ENCODE results near the gene IL25. TPM values are rescaled to one million over a fixed set of nuclear protein-coding genes. Genes with fewer than 3 reads are reported as not detected.

IL25 gene
- total and polyA plus RNA-seq, 7 experiments from 2014 or later = not detected

DNA sequence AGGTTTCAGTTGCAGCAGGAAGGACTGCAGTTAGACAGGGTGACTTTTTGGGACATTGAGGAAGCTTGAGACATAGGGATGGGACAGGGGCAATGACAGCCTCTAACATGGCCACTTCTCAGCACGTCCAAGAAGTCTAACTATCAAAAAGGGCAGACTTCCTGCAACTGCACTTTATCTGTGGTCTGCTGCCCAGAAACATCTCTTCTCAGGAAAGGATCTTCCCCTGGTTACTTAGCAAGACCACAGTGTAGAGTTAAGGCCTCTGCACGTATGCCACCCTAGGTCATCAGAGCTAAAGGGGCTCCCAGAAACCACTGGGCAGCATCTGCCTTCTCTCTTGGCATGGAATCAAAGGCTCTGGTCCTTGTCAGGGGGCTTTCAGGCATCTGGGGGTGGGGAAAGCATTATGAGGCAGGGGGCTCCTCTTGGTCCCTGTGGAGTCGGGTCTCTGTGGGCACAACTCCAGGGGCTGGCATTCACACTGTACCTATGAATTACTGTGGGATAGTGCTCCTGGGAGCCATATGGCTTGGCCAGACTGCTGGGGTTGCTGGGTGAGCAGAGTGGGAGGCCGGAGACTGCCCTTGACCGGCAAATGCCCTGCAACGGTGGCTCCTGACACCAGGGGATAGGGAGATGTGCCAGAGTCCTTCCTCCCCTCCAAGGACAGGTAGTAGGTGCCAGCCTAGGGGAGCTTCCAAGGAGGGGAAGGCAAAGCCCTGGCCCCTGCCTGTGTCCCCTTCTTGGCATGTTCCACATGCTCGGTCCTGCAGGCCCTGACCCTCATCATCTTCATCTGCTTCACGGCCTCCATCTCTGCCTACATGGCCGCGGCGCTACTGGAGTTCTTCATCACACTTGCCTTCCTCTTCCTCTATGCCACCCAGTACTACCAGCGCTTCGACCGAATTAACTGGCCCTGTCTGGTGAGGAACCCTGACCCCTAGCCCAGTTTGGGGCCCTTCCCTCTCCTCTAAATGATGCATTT is 5.3 kb downstream of the IL25 start:
- no peak overlapping the region for H3K27ac ChIP-seq (ENCODE audit: low read depth, low read length)
- H3K9me3 ChIP-seq (ENCODE audit: control insufficient read depth in 2 of 3, low read length in 3 of 3) = no peaks in the 10 kb centered on the region
- ChIA-PET CTCF (interaction anchor here (1.6 to 3.6 kb wide), 2 partner anchors 113 kb away, joined by 4 to 55 read pairs; no protein-coding TSS in a partner anchor), POLR2A (no interaction called here)
- Mint-ChIP-seq H3K4me1 (peaks cover 0 to 3% (median 0%) of the 10 kb centered on the region in 7 donors), H3K27ac (no peak overlapping the region), H3K36me3 (no peaks in the 10 kb centered on the region), H3K4me3 (no peak overlapping the region), H3K9me3 (no peaks in the 10 kb centered on the region), H3K27me3 (peaks cover 0 to 15% (median 0%) of the 10 kb centered on the region in 5 donors)
- intact Hi-C loops (cut with micrococcal nuclease) = no loop called here
- H3K4me3 ChIP-seq (ENCODE audit: low read length) = no peak overlapping the region
- no peaks in the 10 kb centered on the region for H3K36me3 ChIP-seq (ENCODE audit: control insufficient read depth in 2 of 3, insufficient read depth in 3 of 3, low read length in 3 of 3)
- ATAC-seq = no peak
- no peaks in the 10 kb centered on the region for H3K4me1 ChIP-seq (ENCODE audit: control insufficient read depth in 2 of 2, insufficient read depth in 2 of 2, low read length in 2 of 2)
- no peaks in the 10 kb centered on the region for H3K27me3 ChIP-seq (ENCODE audit: control insufficient read depth in 2 of 2, insufficient read depth in 2 of 2, low read length in 2 of 2)
- no peak for DNase-seq

DNA sequence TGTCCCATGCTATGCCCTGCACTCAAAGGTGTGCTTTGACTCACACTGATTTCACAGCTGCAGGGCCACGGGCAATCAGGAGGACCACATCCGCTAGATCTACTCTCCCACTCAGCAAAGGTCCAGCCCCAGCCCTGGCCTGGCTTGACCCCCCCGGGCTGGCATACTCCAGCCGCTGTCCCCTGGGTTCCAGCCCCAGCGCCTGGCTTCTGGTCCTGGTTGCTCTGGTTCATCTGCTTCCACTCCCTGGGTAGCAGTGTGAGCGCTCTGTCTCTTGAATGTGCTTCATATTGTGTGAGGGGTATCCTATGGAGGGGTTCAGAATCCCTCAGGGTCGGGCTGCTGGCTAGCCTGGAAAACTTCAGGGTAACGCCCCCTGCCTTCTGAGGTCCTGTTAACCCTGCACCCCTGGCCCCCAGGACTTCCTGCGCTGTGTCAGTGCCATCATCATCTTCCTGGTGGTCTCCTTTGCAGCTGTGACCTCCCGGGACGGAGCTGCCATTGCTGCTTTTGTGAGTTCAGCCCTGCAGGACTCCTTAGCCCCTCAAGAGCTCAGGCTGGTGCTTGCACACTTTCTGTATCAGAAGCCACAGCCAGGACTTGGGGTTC is 6.1 kb downstream of the IL25 start:
- DNase-seq = no peak

DNA sequence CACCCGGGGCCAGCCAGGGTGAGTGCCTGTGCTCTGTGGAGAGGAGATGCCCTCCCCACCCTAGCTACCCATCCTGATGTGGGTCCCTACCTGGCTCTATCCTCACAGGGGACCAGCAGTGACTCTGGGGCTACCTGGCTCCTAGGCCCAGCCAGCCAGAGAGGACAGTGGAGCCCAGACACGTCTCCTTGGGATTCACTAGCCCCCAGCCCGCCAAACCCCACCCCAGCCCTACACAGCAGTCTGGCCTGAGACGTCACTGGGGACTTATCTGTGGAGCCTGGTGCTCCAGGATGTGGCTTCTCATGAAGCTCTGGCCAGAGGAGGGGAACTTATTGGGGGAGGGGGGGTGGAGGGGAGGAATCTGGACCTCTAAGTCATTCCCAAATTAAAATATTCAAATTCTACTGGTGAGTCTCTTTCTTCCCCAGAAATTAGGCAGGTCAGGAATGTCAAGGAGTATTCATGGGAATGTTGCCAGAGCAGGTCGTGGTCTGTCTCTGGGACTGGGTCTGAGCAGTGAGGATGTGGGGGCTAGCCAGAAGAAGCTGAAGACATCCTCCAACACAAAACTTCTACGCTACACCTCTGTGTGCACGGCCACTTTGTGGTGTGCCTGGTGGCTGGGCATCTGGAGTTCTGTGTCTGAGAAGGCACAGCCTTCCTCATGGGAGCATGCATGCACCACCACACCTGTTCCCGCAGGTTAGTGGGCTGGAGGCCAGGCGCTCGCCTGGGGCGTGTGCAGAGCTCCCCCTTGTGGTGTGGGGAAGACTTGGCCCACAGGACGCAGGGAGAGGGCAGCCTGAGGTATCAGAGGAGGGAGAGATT is 7.0 kb downstream of the IL25 start:
- H3K27ac ChIP-seq (ENCODE audit: low read depth, low read length) = no peak overlapping the region
- H3K4me3 ChIP-seq (ENCODE audit: low read length) = no peak overlapping the region
- ATAC-seq (peak; percentile 86), DNase-seq (peak; percentile 48 to 77 (median 68))
- Mint-ChIP-seq H3K27ac (no peak overlapping the region), H3K27me3 (peaks cover 0 to 16% (median 0%) of the 10 kb centered on the region in 5 donors), H3K9me3 (peaks cover 0 to 2% (median 0%) of the 10 kb centered on the region in 11 donors), H3K36me3 (no peaks in the 10 kb centered on the region), H3K4me3 (no peak overlapping the region), H3K4me1 (peaks cover 0 to 3% (median 0%) of the 10 kb centered on the region in 7 donors)
- no peaks in the 10 kb centered on the region for H3K36me3 ChIP-seq (ENCODE audit: control insufficient read depth in 2 of 3, insufficient read depth in 3 of 3, low read length in 3 of 3)
- POLR2A ChIA-PET = interaction anchor here (0.7 to 1.0 kb wide), 2 partner anchors 78 to 115 kb away, joined by 3 read pairs; no protein-coding TSS in a partner anchor
- no peaks in the 10 kb centered on the region for H3K4me1 ChIP-seq (ENCODE audit: control insufficient read depth in 2 of 2, insufficient read depth in 2 of 2, low read length in 2 of 2)
- H3K27me3 ChIP-seq (ENCODE audit: control insufficient read depth in 2 of 2, insufficient read depth in 2 of 2, low read length in 2 of 2) = no peaks in the 10 kb centered on the region
- CTCF ChIA-PET = interaction anchor here (0.5 to 3.6 kb wide), 22 partner anchors 9 to 746 kb away, joined by 3 to 55 read pairs (median 4); partner anchors contain the start of gene CEBPE
- intact Hi-C loops (cut with micrococcal nuclease) = loop anchor here (1.0 to 2.0 kb wide), 8 partner anchors 51 to 311 kb away; partner anchors contain the start of gene PABPN1 (in 1 of the 2)
- H3K9me3 ChIP-seq (ENCODE audit: control insufficient read depth in 2 of 3, low read length in 3 of 3) = no peaks in the 10 kb centered on the region

More for the DNA sequence above, 6.1 kb downstream of the IL25 start:
- H3K4me3 ChIP-seq (ENCODE audit: low read length) = no peak overlapping the region
- peaks cover 0 to 3% (median 0%) of the 10 kb centered on the region in 7 donors for H3K4me1 Mint-ChIP-seq
- peaks cover 0 to 16% (median 0%) of the 10 kb centered on the region in 5 donors for H3K27me3 Mint-ChIP-seq
- intact Hi-C loops (cut with micrococcal nuclease) = no loop called here
- H3K36me3 Mint-ChIP-seq = no peaks in the 10 kb centered on the region
- no peaks in the 10 kb centered on the region for H3K36me3 ChIP-seq (ENCODE audit: control insufficient read depth in 2 of 3, insufficient read depth in 3 of 3, low read length in 3 of 3)
- peaks cover 0 to 2% (median 0%) of the 10 kb centered on the region in 11 donors for H3K9me3 Mint-ChIP-seq
- ATAC-seq = no peak
- CTCF ChIA-PET = interaction anchor here (0.8 to 3.6 kb wide), 6 partner anchors 11 to 406 kb away, joined by 3 to 55 read pairs (median 10); partner anchors contain the start of gene CEBPE
- H3K4me3 Mint-ChIP-seq = no peak overlapping the region
- no peaks in the 10 kb centered on the region for H3K4me1 ChIP-seq (ENCODE audit: control insufficient read depth in 2 of 2, insufficient read depth in 2 of 2, low read length in 2 of 2)
- no peaks in the 10 kb centered on the region for H3K9me3 ChIP-seq (ENCODE audit: control insufficient read depth in 2 of 3, low read length in 3 of 3)
- POLR2A ChIA-PET = no interaction called here
- no peak overlapping the region for H3K27ac ChIP-seq (ENCODE audit: low read depth, low read length)
- H3K27me3 ChIP-seq (ENCODE audit: control insufficient read depth in 2 of 2, insufficient read depth in 2 of 2, low read length in 2 of 2) = no peaks in the 10 kb centered on the region
- H3K27ac Mint-ChIP-seq = no peak overlapping the region

DNA sequence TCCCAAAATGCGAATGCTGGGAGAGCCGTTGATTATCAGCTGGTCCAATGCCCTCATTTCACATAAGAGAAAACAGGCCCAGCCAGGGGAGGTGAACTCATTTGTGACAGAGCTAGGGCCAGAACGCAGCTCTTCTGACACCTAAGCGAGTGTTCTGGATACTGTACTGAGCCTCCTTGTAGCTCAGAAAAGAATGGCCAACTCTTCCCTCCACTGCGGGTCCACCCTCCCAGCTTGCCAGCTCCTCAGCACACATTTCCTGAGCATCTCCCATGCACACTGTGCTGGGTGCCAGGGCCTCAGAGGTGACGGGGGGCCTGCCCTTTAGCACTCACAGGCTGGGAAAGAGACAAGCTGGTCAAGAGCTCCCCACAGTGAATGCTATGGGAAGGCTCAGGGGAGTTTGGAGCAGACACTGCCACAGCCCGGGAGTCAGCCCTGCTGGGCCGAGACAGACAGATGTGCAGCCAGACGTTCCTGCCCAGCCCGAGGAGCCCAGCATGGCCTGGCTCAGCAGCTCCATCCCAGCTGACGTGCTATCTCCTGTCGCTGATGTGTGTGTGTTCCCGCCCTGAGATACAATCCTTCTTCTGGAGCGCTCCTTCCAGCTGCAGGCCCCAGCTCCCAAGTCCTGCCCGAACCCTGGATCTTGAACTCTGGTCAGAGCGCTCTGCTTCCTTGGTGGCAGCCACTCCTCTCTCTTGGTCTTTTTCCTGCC is 7.7 kb downstream of the IL25 start:
- Mint-ChIP-seq H3K36me3 (no peaks in the 10 kb centered on the region), H3K4me1 (peaks cover 0 to 3% (median 0%) of the 10 kb centered on the region in 7 donors), H3K4me3 (no peak overlapping the region), H3K27me3 (peaks cover 0 to 16% (median 0%) of the 10 kb centered on the region in 5 donors), H3K27ac (no peak overlapping the region), H3K9me3 (peaks cover 0 to 2% (median 0%) of the 10 kb centered on the region in 11 donors)
- no peak overlapping the region for H3K4me3 ChIP-seq (ENCODE audit: low read length)
- intact Hi-C loops (cut with micrococcal nuclease) = loop anchor here (1.0 to 2.0 kb wide), 8 partner anchors 52 to 312 kb away; partner anchors contain the start of gene PABPN1 (in 1 of the 2)
- ATAC-seq (peak; percentile 5), DNase-seq (no peak)
- H3K36me3 ChIP-seq (ENCODE audit: control insufficient read depth in 2 of 3, insufficient read depth in 3 of 3, low read length in 3 of 3) = no peaks in the 10 kb centered on the region
- no peaks in the 10 kb centered on the region for H3K27me3 ChIP-seq (ENCODE audit: control insufficient read depth in 2 of 2, insufficient read depth in 2 of 2, low read length in 2 of 2)
- no peak overlapping the region for H3K27ac ChIP-seq (ENCODE audit: low read depth, low read length)
- H3K4me1 ChIP-seq (ENCODE audit: control insufficient read depth in 2 of 2, insufficient read depth in 2 of 2, low read length in 2 of 2) = no peaks in the 10 kb centered on the region
- POLR2A ChIA-PET = interaction anchor here (0.6 to 1.0 kb wide), 3 partner anchors 53 to 115 kb away, joined by 3 read pairs; no protein-coding TSS in a partner anchor
- CTCF ChIA-PET = interaction anchor here (0.5 to 3.6 kb wide), 21 partner anchors 10 to 408 kb away, joined by 3 to 55 read pairs (median 4); partner anchors contain the start of gene CEBPE
- H3K9me3 ChIP-seq (ENCODE audit: control insufficient read depth in 2 of 3, low read length in 3 of 3) = no peaks in the 10 kb centered on the region

DNA sequence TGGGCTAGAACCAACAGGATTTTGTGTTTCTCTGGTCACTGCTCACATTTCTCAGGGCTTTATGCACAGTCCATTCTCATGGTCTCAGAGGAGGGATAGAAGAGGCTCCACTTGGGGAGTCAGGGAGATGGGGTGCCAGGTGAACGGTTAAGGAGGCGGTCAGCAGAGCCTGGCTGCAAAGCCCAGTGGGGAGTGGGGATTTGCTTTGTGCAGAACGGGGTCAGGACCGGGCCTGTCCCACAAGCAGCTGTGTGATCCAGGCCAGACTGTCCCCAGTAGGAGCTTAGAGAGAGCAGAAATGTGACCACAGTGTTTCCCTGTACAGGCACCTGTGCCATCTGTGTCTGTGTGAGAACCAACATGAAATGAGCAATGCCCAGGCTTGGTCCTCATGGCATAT is 8.4 kb downstream of the IL25 start:
- Mint-ChIP-seq H3K27me3 (peaks cover 0 to 16% (median 0%) of the 10 kb centered on the region in 5 donors), H3K27ac (no peak overlapping the region), H3K4me1 (peaks cover 0 to 3% (median 0%) of the 10 kb centered on the region in 7 donors), H3K9me3 (peaks cover 0 to 3% (median 0%) of the 10 kb centered on the region in 11 donors), H3K4me3 (no peak overlapping the region), H3K36me3 (no peaks in the 10 kb centered on the region)
- intact Hi-C loops (cut with micrococcal nuclease) = loop anchor here (1.0 to 2.0 kb wide), 8 partner anchors 53 to 312 kb away; partner anchors contain the start of gene PABPN1 (in 1 of the 2)
- no peaks in the 10 kb centered on the region for H3K4me1 ChIP-seq (ENCODE audit: control insufficient read depth in 2 of 2, insufficient read depth in 2 of 2, low read length in 2 of 2)
- H3K4me3 ChIP-seq (ENCODE audit: low read length) = no peak overlapping the region
- no peaks in the 10 kb centered on the region for H3K27me3 ChIP-seq (ENCODE audit: control insufficient read depth in 2 of 2, insufficient read depth in 2 of 2, low read length in 2 of 2)
- no peak for ATAC-seq
- no peaks in the 10 kb centered on the region for H3K9me3 ChIP-seq (ENCODE audit: control insufficient read depth in 2 of 3, low read length in 3 of 3)
- no peaks in the 10 kb centered on the region for H3K36me3 ChIP-seq (ENCODE audit: control insufficient read depth in 2 of 3, insufficient read depth in 3 of 3, low read length in 3 of 3)
- ChIA-PET CTCF (interaction anchor here (0.5 to 3.6 kb wide), 9 partner anchors 10 to 312 kb away, joined by 3 to 55 read pairs (median 9); partner anchors contain the start of gene CEBPE), POLR2A (no interaction called here)
- DNase-seq = no peak
- H3K27ac ChIP-seq (ENCODE audit: low read depth, low read length) = no peak overlapping the region

Data from naive thymus-derived CD4-positive, alpha-beta T cell (primary cell).